ENCODE measurements around the gene ENTPD2.

Gene ENTPD2

GRCh38 chr9:137046088-137046787, 7.6 kb downstream of the ENTPD2 start, which contains the start of gene NPDC1:
Gene NPDC1 (minus strand): TSS chr9:137046177. CDS start chr9:137045989, 188 bp downstream.
- DNase-seq (ENCODE audit: low read depth), result no peak
- peak; percentile 89 for TF ChIP-seq CTCF (IDR thresholded peaks at IDR 0.05; ENCODE audit: low read depth, low read length, missing control alignments)
- no peak within 1 kb of the TSS for H3K4me3 ChIP-seq (ENCODE audit: low read depth, low read length)

- TF ChIP-seq CTCF (IDR thresholded peaks at IDR 0.05; ENCODE audit: low read depth, low read length, missing control alignments), result no peak
- H3K4me3 ChIP-seq (ENCODE audit: low read depth, low read length), result no peak overlapping the region
- no peak for DNase-seq (ENCODE audit: low read depth)
Measured at GRCh38 chr9:137045294-137046087, 8.4 kb downstream of the ENTPD2 start.

- no peak for TF ChIP-seq CTCF (IDR thresholded peaks at IDR 0.05; ENCODE audit: low read depth, low read length, missing control alignments)
- no peak for DNase-seq (ENCODE audit: low read depth)
- H3K4me3 ChIP-seq (ENCODE audit: low read depth, low read length), result no peak overlapping the region
Measured at GRCh38 chr9:137044502-137045177, 9.2 kb downstream of the ENTPD2 start.

- no peak for DNase-seq (ENCODE audit: low read depth)
- no peak for TF ChIP-seq CTCF (IDR thresholded peaks at IDR 0.05; ENCODE audit: low read depth, low read length, missing control alignments)
- no peak overlapping the region for H3K4me3 ChIP-seq (ENCODE audit: low read depth, low read length)
Measured at GRCh38 chr9:137044037-137044436, 9.8 kb downstream of the ENTPD2 start.

GRCh38 chr9:137042751-137043727, 10.8 kb downstream of the ENTPD2 start:
- H3K4me3 ChIP-seq (ENCODE audit: low read depth, low read length), result no peak overlapping the region
- DNase-seq (ENCODE audit: low read depth), result no peak
- TF ChIP-seq CTCF (IDR thresholded peaks at IDR 0.05; ENCODE audit: low read depth, low read length, missing control alignments), result no peak

- H3K4me3 ChIP-seq (ENCODE audit: low read depth, low read length), result no peak overlapping the region
- no peak for TF ChIP-seq CTCF (IDR thresholded peaks at IDR 0.05; ENCODE audit: low read depth, low read length, missing control alignments)
- DNase-seq (ENCODE audit: low read depth), result no peak
Measured at GRCh38 chr9:137041124-137041523, 12.7 kb downstream of the ENTPD2 start.

Measured in GM12864 (cell line).